Prostate gland (tissue), 2 donors: ENCODE data around the gene TMEM62.

Source experiments
- CTCF ChIP-seq, 4 experiments: fragments of 200-600 bp in 2 of 4; fragments of 450-650 bp in 2 of 4; sonication (generic) in 2 of 4; IDR thresholded peaks; 1 replicate in 3 of 4; 2 replicates in 1 of 4; pipeline ENCODE4 v1.5.1; 2016 to 2019; ENCODE audit warnings: antibody characterized with exemption in 4 of 4, mild to moderate bottlenecking in 2 of 4, moderate library complexity in 2 of 4
- POLR2A ChIP-seq: fragments of 450-650 bp; IDR thresholded peaks from one replicate; pipeline ENCODE4 v1.6.1; 2016; ENCODE audit warnings: antibody characterized with exemption, mild to moderate bottlenecking
- POLR2AphosphoS5 ChIP-seq: sonication (generic); formaldehyde crosslinking; IDR thresholded peaks from one replicate; pipeline ENCODE4 v1.6.1; 2017; ENCODE audit warnings: antibody characterized with exemption

DNA sequence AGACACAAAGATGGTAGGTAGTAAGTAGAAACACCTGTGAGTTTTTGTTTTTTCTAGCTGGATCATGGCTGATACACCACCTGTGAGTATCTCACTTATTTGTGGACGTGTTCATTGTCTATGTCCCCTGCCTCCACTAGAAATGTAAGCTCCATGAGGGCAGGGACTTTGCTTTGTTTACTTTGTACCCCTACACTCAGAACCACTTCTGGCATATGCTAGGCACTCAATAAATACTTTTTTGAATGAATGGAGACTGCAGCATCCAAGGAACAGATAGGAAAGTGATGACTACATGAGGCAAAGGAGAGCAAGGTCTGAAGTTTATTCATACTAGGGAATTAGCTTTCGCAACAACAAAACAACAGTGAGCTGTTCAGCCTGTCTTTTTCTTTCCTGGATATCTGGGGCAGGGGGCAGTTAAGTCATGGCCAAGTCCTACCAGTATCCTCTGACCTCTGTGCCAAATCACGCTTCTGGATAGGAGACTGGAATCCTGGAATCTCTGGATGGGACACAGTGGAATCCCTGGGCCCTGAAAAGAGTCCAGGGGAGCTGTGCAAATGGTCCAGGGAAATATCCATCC, 99.0 kb downstream of the TMEM62 start:
- TF ChIP-seq CTCF (IDR thresholded peaks at IDR 0.05) (no peak), POLR2A (no peak), POLR2AphosphoS5 (no peak)
